OCI-LY1 (cell line): ENCODE data around the gene NDST3.

Experiments
- CTCF ChIP-seq: fragments of 200-600 bp; sonication (generic), shearing (Covaris generic); IDR thresholded peaks from 2 replicates; pipeline ENCODE4 v1.5.1; 2017; ENCODE audit warnings: mild to moderate bottlenecking, antibody characterized with exemption, low read length, moderate library complexity, mixed read lengths
- EZH2 ChIP-seq: fragments of 200-600 bp; sonication (generic), shearing (Covaris generic); IDR thresholded peaks from 2 replicates; pipeline ENCODE4 v1.8.0; 2017; ENCODE audit warnings: borderline replicate concordance, mixed run types, mild to moderate bottlenecking, antibody characterized with exemption, low read length, moderate library complexity, mixed read lengths

- no peak for TF ChIP-seq CTCF
- TF ChIP-seq EZH2: no peak
Observed at GRCh38 chr4:118213101-118213500, 178.8 kb downstream of the NDST3 start.
